Heart right ventricle (tissue), 16 donors: ENCODE results near the gene RELT. TPM values are rescaled to one million over a fixed set of nuclear protein-coding genes. Genes with fewer than 3 reads are reported as not detected.
"Not testable (repeated sequence)": the region's sequence is repeated elsewhere in the genome, so short reads cannot be mapped to it uniquely, and the experiment has no call there.

ENCODE experiments used
- ATAC-seq, 8 donors: fragments of 200-7000 bp; cut with Tn5 transposase; one replicate each; pipeline ENCODE4 v1.9.1; 2020; ENCODE audit warnings: mild to moderate bottlenecking in 8 of 8, moderate library complexity in 8 of 8, moderate number of reproducible peaks in 1 of 8
- DNase-seq, 2 donors: peaks; one replicate each; pipeline ENCODE4 v3.0.0-alpha.2; 2020
- H3K27ac ChIP-seq, 10 donors: fragments of 200-600 bp; sonication (generic) in 2 of 10; one replicate each; pipeline versions ENCODE4 v1.5.0 to v1.8.0; 2020 to 2022; ENCODE audit warnings: mild to moderate bottlenecking in 3 of 10
- H3K27me3 ChIP-seq, 7 donors: fragments of 200-600 bp; one replicate each; pipeline ENCODE4 v1.8.0; 2021 to 2022; ENCODE audit warnings: mild to moderate bottlenecking in 2 of 7
- H3K36me3 ChIP-seq, 9 donors: fragments of 200-600 bp; sonication (generic) in 1 of 9; one replicate each; pipeline versions ENCODE4 v1.5.0 to v1.8.0; 2020 to 2022; ENCODE audit warnings: mild to moderate bottlenecking in 2 of 9
- H3K4me1 ChIP-seq, 9 donors: fragments of 200-600 bp; sonication (generic) in 1 of 9; one replicate each; pipeline versions ENCODE4 v1.5.0 to v1.8.0; 2020 to 2022; ENCODE audit warnings: mild to moderate bottlenecking in 4 of 9
- H3K4me3 ChIP-seq, 10 donors: fragments of 200-600 bp; sonication (generic) in 2 of 10; one replicate each; pipeline versions ENCODE4 v1.5.0 to v1.8.0; 2020 to 2022; ENCODE audit warnings: mild to moderate bottlenecking in 7 of 10, moderate library complexity in 2 of 10
- H3K9me3 ChIP-seq, 11 donors: fragments of 200-600 bp in 10 of 11; sonication (generic) in 2 of 11; one replicate each; pipeline versions ENCODE4 v1.5.0 to v1.8.0; 2013 to 2022; ENCODE audit warnings: mild to moderate bottlenecking in 2 of 11, control low read depth in 1 of 11, moderate library complexity in 1 of 11
- CTCF ChIP-seq, 9 donors: fragments of 200-600 bp; sonication (generic) in 2 of 9; IDR thresholded peaks; one replicate each; pipeline versions ENCODE4 v1.5.0 to v1.8.0; 2021 to 2022; ENCODE audit warnings: antibody characterized with exemption in 9 of 9, mild to moderate bottlenecking in 5 of 9, moderate library complexity in 1 of 9
- WGBS, 2 donors: extraction: QIAGEN DNeasy Blood & Tissue Kit; methylation state at CpG; one replicate each; pipeline ENCODE4 v1.1.7; 2013; ENCODE audit warnings: inconsistent platforms in 1 of 2; 5-methylcytosine and 5-hydroxymethylcytosine counted together
- intact Hi-C, 10 donors: fragments of 100-400 bp; cut with DNase I; formaldehyde crosslinking; loops; one replicate each; pipeline versions ENCODE4 v1.11.1 to v1.14.2; 2022
- polyA plus RNA-seq, 2 donors: library from polyadenylated mRNA; stranded (reverse); fragments of 200-250 nt; gene quantifications; one replicate each; pipeline ENCODE4 v1.2.3, GENCODE V29; 2013
- total RNA-seq, 10 donors: library from RNA; stranded (reverse); fragmentation: NEBNext Ultra II Directional in 3 of 10; extraction: Animal tissue kit (Norgen Biotek cat#: 25700) in 3 of 10; gene quantifications; one replicate each; pipeline versions ENCODE4 v1.2.1 to v1.2.4, GENCODE V29; 2021 to 2023
- donor health status: Arrhythmogenic right ventricular cardiomyopathy.
- donor health status: ischemic (EF 13 %, LVEDD 7.1; RV severe dilation, severe dysfunction).
- donor health status: healthy with polysubstance abuse.
- donor health status: DM: no; HTN: yes; CAD: no.
- donor health status: DM: no; HTN: no; CAD: no.
- donor health status: ischemic (EF 25% LVEDD 6.9; RV normal size, moderate dysfunction).
- donor health status: ischemic (EF 25% LVEDD 5.7; RV mildly dilated, moderate dysfunction).
- donor health status: healthy.
- donor health status: DM: yes; HTN: yes; CAD: no.
- donor health status: Ischemic cardiomyopathy.
- donor health status: ischemic (EF 35%, LVEDD 5.7; RV mildly dilated, moderate dysfunction).
- donor health status: nonischemic (EF 11% LVEDD 7.7; RV severe dilation, severe dysfunction).
- donor health status: DM: yes; HTN: yes; CAD: no.
- donor health status: PGD.
- donor health status: ischemic (EF 29% LVEDD 5.4; RV normal size, mild dysfunction).
- donor health status: nonischemic (EF 23%, LVEDD 6.1; RV moderate dilation, normal function).

Gene RELT
- total and polyA plus RNA-seq, 12 donors = 1.0 to 9.2 (median 2.7) TPM

- no peaks in the 10 kb centered on the region for H3K9me3 ChIP-seq
- no peak overlapping the region for H3K27ac ChIP-seq
- ATAC-seq = no peak
- H3K27me3 ChIP-seq = no peaks in the 10 kb centered on the region
- no peak overlapping the region for H3K4me3 ChIP-seq
- no peak for TF ChIP-seq CTCF (IDR thresholded peaks at IDR 0.05)
- H3K36me3 ChIP-seq = peaks cover 0 to 8% (median 0%) of the 10 kb centered on the region in 9 donors
- peaks cover 0 to 34% (median 22%) of the 10 kb centered on the region in 9 donors for H3K4me1 ChIP-seq
- no peak for DNase-seq
- intact Hi-C loops = no loop called here
Measured at GRCh38 chr11:73428699-73429098, 52.5 kb downstream of the RELT start.

- ATAC-seq (no peak), DNase-seq (no peak)
- H3K4me1 ChIP-seq = peaks cover 0 to 33% (median 22%) of the 10 kb centered on the region in 9 donors
- intact Hi-C loops = no loop called here
- 80 to 86% methylated on average over 5 of the region's 5 CpGs for WGBS, 2 donors
- H3K36me3 ChIP-seq = peaks cover 0 to 8% (median 0%) of the 10 kb centered on the region in 9 donors
- H3K27me3 ChIP-seq = no peaks in the 10 kb centered on the region
- no peak for TF ChIP-seq CTCF (IDR thresholded peaks at IDR 0.05)
- H3K27ac ChIP-seq = no peak overlapping the region
- no peaks in the 10 kb centered on the region for H3K9me3 ChIP-seq
- H3K4me3 ChIP-seq = no peak overlapping the region
Measured at GRCh38 chr11:73429121-73429750, 53.0 kb downstream of the RELT start.

- WGBS, 2 donors = 86 to 92% methylated on average over 4 of the region's 4 CpGs
- Histone ChIP-seq H3K4me3 (no peak overlapping the region), H3K4me1 (peaks cover 0 to 25% (median 15%) of the 10 kb centered on the region in 9 donors), H3K36me3 (peaks cover 0 to 8% (median 0%) of the 10 kb centered on the region in 9 donors), H3K9me3 (no peaks in the 10 kb centered on the region), H3K27ac (no peak overlapping the region), H3K27me3 (no peaks in the 10 kb centered on the region)
- intact Hi-C loops = no loop called here
- ATAC-seq (no peak), DNase-seq (no peak)
- TF ChIP-seq CTCF (IDR thresholded peaks at IDR 0.05) = no peak
Measured at GRCh38 chr11:73430326-73430725, 54.1 kb downstream of the RELT start.

GRCh38 chr11:73431396-73431795 is 55.2 kb downstream of the RELT start:
- no peak overlapping the region for H3K27ac ChIP-seq
- intact Hi-C loops = no loop called here
- ATAC-seq (no peak), DNase-seq (no peak)
- peaks cover 0 to 24% (median 14%) of the 10 kb centered on the region in 9 donors for H3K4me1 ChIP-seq
- H3K36me3 ChIP-seq = peaks cover 0 to 8% (median 0%) of the 10 kb centered on the region in 9 donors
- no peak overlapping the region for H3K4me3 ChIP-seq
- no peaks in the 10 kb centered on the region for H3K27me3 ChIP-seq
- 91 to 95% methylated on average over 5 of the region's 5 CpGs for WGBS, 2 donors
- TF ChIP-seq CTCF (IDR thresholded peaks at IDR 0.05) = no peak
- no peaks in the 10 kb centered on the region for H3K9me3 ChIP-seq

- H3K9me3 ChIP-seq, H3K36me3 ChIP-seq, DNase-seq, H3K27me3 ChIP-seq, intact Hi-C loops, ATAC-seq, H3K4me3 ChIP-seq: not testable (repeated sequence)
- WGBS, 2 donors = 85 to 86% methylated on average over 4 of the region's 4 CpGs
- peak overlapping the region in 1 of 10 donors; percentile 15 for H3K27ac ChIP-seq
- peaks cover 0 to 42% (median 27%) of the 10 kb centered on the region in 9 donors for H3K4me1 ChIP-seq
Measured at GRCh38 chr11:73436859-73437258, 60.7 kb downstream of the RELT start.
